Natural killer cell (primary cell): ENCODE results near the gene CDKL4. TPM values are rescaled to one million over a fixed set of nuclear protein-coding genes. Genes with fewer than 3 reads are reported as not detected.

ENCODE experiments used
- ATAC-seq, 3 donors: fragments of 150-1000 bp in 2 of 3; fragments of 200-7000 bp in 1 of 3; cut with Tn5 transposase; 1 replicate in 1 of 3; 2 replicates in 2 of 3; pipeline ENCODE4 v1.10.0; 2021; ENCODE audit warnings: mild to moderate bottlenecking in 2 of 3, moderate library complexity in 2 of 3
- DNase-seq, 2 donors: peaks; one replicate each; pipeline versions ENCODE4 v3.0.0 to v3.0.0-alpha.2; 2013 to 2021; ENCODE audit warnings: mixed read lengths in 1 of 2
- H3K27ac ChIP-seq: one replicate; pipeline ENCODE4 v1.5.1; 2013; ENCODE audit warnings: mild to moderate bottlenecking, low read length
- H3K27me3 ChIP-seq: one replicate; pipeline ENCODE4 v1.6.1; 2013; ENCODE audit warnings: low read length; ENCODE audit not compliant: control insufficient read depth, insufficient read depth
- H3K36me3 ChIP-seq: one replicate; pipeline ENCODE4 v1.6.1; 2013; ENCODE audit warnings: low read length; ENCODE audit not compliant: control insufficient read depth, insufficient read depth
- H3K4me1 ChIP-seq: one replicate; pipeline ENCODE4 v1.6.1; 2013; ENCODE audit warnings: low read length; ENCODE audit not compliant: control insufficient read depth, insufficient read depth
- H3K4me3 ChIP-seq: one replicate; pipeline ENCODE4 v1.5.1; 2013; ENCODE audit warnings: low read length
- H3K9me3 ChIP-seq: one replicate; pipeline ENCODE4 v1.6.1; 2013; ENCODE audit warnings: low read length; ENCODE audit not compliant: control insufficient read depth, insufficient read depth
- H3K27ac Mint-ChIP-seq, 2 donors: one replicate each; pipeline ENCODE4 v1.8.0; 2022; ENCODE audit warnings: mild to moderate bottlenecking in 2 of 2, mixed read lengths in 2 of 2, moderate library complexity in 1 of 2
- H3K27me3 Mint-ChIP-seq, 2 donors: one replicate each; pipeline ENCODE4 v1.8.0; 2022; ENCODE audit warnings: low read depth in 2 of 2, mixed read lengths in 2 of 2
- H3K36me3 Mint-ChIP-seq: one replicate; pipeline ENCODE4 v1.8.0; 2022; ENCODE audit warnings: mixed read lengths
- H3K4me1 Mint-ChIP-seq, 2 donors: one replicate each; pipeline ENCODE4 v1.8.0; 2022; ENCODE audit warnings: mixed read lengths in 2 of 2
- H3K4me3 Mint-ChIP-seq: one replicate; pipeline ENCODE4 v1.8.0; 2022; ENCODE audit warnings: mild to moderate bottlenecking, moderate library complexity, mixed read lengths
- H3K9me3 Mint-ChIP-seq, 2 donors: one replicate each; pipeline ENCODE4 v1.8.0; 2022; ENCODE audit warnings: mixed read lengths in 2 of 2
- CTCF ChIP-seq: fragments of 200-600 bp; IDR thresholded peaks from one replicate; pipeline ENCODE4 v1.8.0; 2022; ENCODE audit warnings: antibody characterized with exemption
- WGBS: methylation state at CpG from one replicate; pipeline ENCODE4 v1.1.7; 2013; ENCODE audit warnings: missing lambda C conversion rate; ENCODE audit not compliant: insufficient coverage; 5-methylcytosine and 5-hydroxymethylcytosine counted together
- intact Hi-C: fragments of 100-400 bp; cut with micrococcal nuclease; formaldehyde crosslinking; loops from one replicate; pipeline ENCODE4 v1.14.2; 2022
- total RNA-seq, 4 donors: library from RNA; stranded (reverse); fragments of 120-200 nt in 1 of 4; gene quantifications; one replicate each; pipeline versions ENCODE4 v1.2.3 to v1.2.4, GENCODE V29; 2013 to 2022

The CDKL4 gene
- total RNA-seq, 3 donors from 2014 or later (not counting 1 experiment from before 2014, with no cell fraction given) = not detected

- Mint-ChIP-seq H3K36me3 (no peaks in the 10 kb centered on the region), H3K4me3 (no peak overlapping the region), H3K9me3 (no peaks in the 10 kb centered on the region), H3K4me1 (no peaks in the 10 kb centered on the region), H3K27me3 (no peaks in the 10 kb centered on the region), H3K27ac (no peak overlapping the region)
- Histone ChIP-seq H3K36me3 (peaks cover 9% of the 10 kb centered on the region), H3K27ac (no peak overlapping the region), H3K9me3 (no peaks in the 10 kb centered on the region), H3K27me3 (no peaks in the 10 kb centered on the region), H3K4me1 (no peaks in the 10 kb centered on the region), H3K4me3 (no peak overlapping the region)
- ATAC-seq = no peak
- no peak for DNase-seq
- TF ChIP-seq CTCF = no peak
- intact Hi-C loops = no loop called here
- WGBS = 87% methylated on average over 1 of the region's 1 CpG
These were observed 39.8 kb upstream of the CDKL4 start for GRCh38 chr2:39283561-39283960.

- no peak overlapping the region for H3K27ac ChIP-seq
- H3K4me3 ChIP-seq = no peak overlapping the region
- intact Hi-C loops = no loop called here
- no peak for TF ChIP-seq CTCF
- Mint-ChIP-seq H3K27ac (no peak overlapping the region), H3K4me3 (no peak overlapping the region), H3K9me3 (no peaks in the 10 kb centered on the region), H3K27me3 (no peaks in the 10 kb centered on the region), H3K4me1 (no peaks in the 10 kb centered on the region), H3K36me3 (no peaks in the 10 kb centered on the region)
- DNase-seq (no peak), ATAC-seq (no peak)
- no peaks in the 10 kb centered on the region for H3K9me3 ChIP-seq
- H3K4me1 ChIP-seq = no peaks in the 10 kb centered on the region
- H3K36me3 ChIP-seq = peaks cover 12% of the 10 kb centered on the region
- H3K27me3 ChIP-seq = no peaks in the 10 kb centered on the region
- WGBS = 100% methylated on average over 2 of the region's 3 CpGs
These were observed 37.6 kb upstream of the CDKL4 start for GRCh38 chr2:39281391-39281790.

DNA sequence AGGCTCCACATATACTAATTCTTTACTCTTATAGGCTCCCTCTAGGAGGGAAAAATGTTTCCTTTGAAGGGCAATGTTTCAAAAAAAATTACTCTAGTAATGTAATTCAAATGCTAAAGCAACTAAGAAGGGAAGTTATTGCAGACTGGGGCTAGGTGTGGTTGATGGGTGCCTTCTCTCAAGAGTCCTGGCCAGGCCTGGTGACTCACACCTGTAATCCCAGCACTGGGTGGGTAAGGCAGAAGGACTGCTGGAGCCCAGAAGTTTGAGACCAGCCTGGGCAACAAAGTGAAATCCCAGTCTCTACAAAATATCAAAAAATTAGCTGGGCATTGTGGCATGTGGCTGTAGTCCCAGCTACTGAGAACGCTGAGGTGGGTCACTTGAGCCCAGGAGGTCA, 31.2 kb upstream of the CDKL4 start:
- Histone ChIP-seq H3K36me3 (peaks cover 18% of the 10 kb centered on the region), H3K27me3 (no peaks in the 10 kb centered on the region)
- intact Hi-C loops = no loop called here

More for the DNA sequence above, 31.2 kb upstream of the CDKL4 start:
- DNase-seq (no peak), ATAC-seq (no peak)
- no peaks in the 10 kb centered on the region for H3K36me3 Mint-ChIP-seq
- Histone ChIP-seq H3K27ac (no peak overlapping the region), H3K9me3 (no peaks in the 10 kb centered on the region), H3K4me3 (no peak overlapping the region), H3K4me1 (no peaks in the 10 kb centered on the region)
- H3K9me3 Mint-ChIP-seq = no peaks in the 10 kb centered on the region
- H3K27ac Mint-ChIP-seq = no peak overlapping the region
- no peaks in the 10 kb centered on the region for H3K4me1 Mint-ChIP-seq
- no peaks in the 10 kb centered on the region for H3K27me3 Mint-ChIP-seq
- no peak for TF ChIP-seq CTCF
- WGBS = 96% methylated on average over 1 of the region's 1 CpG
- no peak overlapping the region for H3K4me3 Mint-ChIP-seq
